ENCODE results near the gene TGM5. TPM values are rescaled to one million over a fixed set of nuclear protein-coding genes. Genes with fewer than 3 reads are reported as not detected.
"Not testable (repeated sequence)": the region's sequence is repeated elsewhere in the genome, so short reads cannot be mapped to it uniquely, and the experiment has no call there.

The TGM5 gene
- total RNA-seq, result not detected

- no peak for DNase-seq
Measured at GRCh38 chr15:43266834-43267233, at the start of gene TGM5. Gene TGM5, minus strand, starts transcription at chr15:43266928. Its CDS starts 79 bp downstream, at chr15:43266849.

- no peak for DNase-seq
Measured at GRCh38 chr15:43314171-43314570, 47.4 kb upstream of the TGM5 start.

- no peak for DNase-seq
Measured at GRCh38 chr15:43312378-43312777, 45.6 kb upstream of the TGM5 start.

GRCh38 chr15:43302205-43302817 lies 35.6 kb upstream of the TGM5 start, which contains the start of gene TGM7:
Gene TGM7, minus strand, starts transcription at chr15:43302255.
- DNase-seq, result no peak

- no peak for DNase-seq
Measured at GRCh38 chr15:43299884-43300283, 33.2 kb upstream of the TGM5 start.

GRCh38 chr15:43299411-43299810 lies 32.7 kb upstream of the TGM5 start:
- DNase-seq, result no peak

- DNase-seq, result no peak
Measured at GRCh38 chr15:43294091-43294706, 27.5 kb upstream of the TGM5 start.

GRCh38 chr15:43293432-43293831 lies 26.7 kb upstream of the TGM5 start:
- DNase-seq, result no peak

- no peak for DNase-seq
Measured at GRCh38 chr15:43292375-43293078, 25.8 kb upstream of the TGM5 start.

GRCh38 chr15:43289656-43290055 lies 22.9 kb upstream of the TGM5 start:
- DNase-seq, result not testable (repeated sequence)

- no peak for DNase-seq
Measured at GRCh38 chr15:43287254-43287653, 20.5 kb upstream of the TGM5 start.

GRCh38 chr15:43286074-43286473 lies 19.3 kb upstream of the TGM5 start:
- no peak for DNase-seq

GRCh38 chr15:43285609-43286037 lies 18.9 kb upstream of the TGM5 start:
- peak; percentile 45 for DNase-seq

- no peak for DNase-seq
Measured at GRCh38 chr15:43283526-43283925, 16.8 kb upstream of the TGM5 start.

GRCh38 chr15:43281926-43282602 lies 15.3 kb upstream of the TGM5 start:
- DNase-seq, result no peak

- no peak for DNase-seq
Measured at GRCh38 chr15:43280996-43281395, 14.3 kb upstream of the TGM5 start.

- no peak for DNase-seq
Measured at GRCh38 chr15:43279496-43279895, 12.8 kb upstream of the TGM5 start.

GRCh38 chr15:43278869-43279268 lies 12.1 kb upstream of the TGM5 start:
- no peak for DNase-seq

- no peak for DNase-seq
Measured at GRCh38 chr15:43277901-43278300, 11.2 kb upstream of the TGM5 start.

GRCh38 chr15:43277231-43277823 lies 10.6 kb upstream of the TGM5 start:
- DNase-seq, result no peak

GRCh38 chr15:43276563-43277200 lies 10.0 kb upstream of the TGM5 start:
- no peak for DNase-seq

- no peak for DNase-seq
Measured at GRCh38 chr15:43275740-43276562, 9.2 kb upstream of the TGM5 start.

All from effector CD4-positive, alpha-beta T cell (primary cell).